B cell (primary cell): ENCODE data around the gene LSMEM2. TPM values are rescaled to one million over a fixed set of nuclear protein-coding genes. Genes with fewer than 3 reads are reported as not detected.
A peak's percentile ranks its signal among the peaks of the same experiment; 100 is the strongest.

Experiments used
- ATAC-seq: fragments of 200-7000 bp; cut with Tn5 transposase; one replicate; pipeline ENCODE4 v1.10.0; 2021; ENCODE audit warnings: low read depth, mild to moderate bottlenecking, moderate number of reproducible peaks, moderate library complexity
- CTCF ChIA-PET: fragments of 350-600 bp; sonication (Branson Sonifier 250); formaldehyde crosslinking; loops from one replicate; lab custom pipeline; 2021; ENCODE audit warnings: antibody characterized with exemption, inconsistent platforms; lab: Charles Lee
- POLR2A ChIA-PET: fragments of 350-600 bp; sonication (Branson Sonifier 250); formaldehyde crosslinking; loops from one replicate; lab custom pipeline; 2021; ENCODE audit warnings: antibody characterized with exemption; lab: Charles Lee
- DNase-seq: peaks from one replicate; pipeline ENCODE4 v3.0.0; 2013
- H2AFZ ChIP-seq: 2 replicates; pipeline ENCODE4 v1.6.1; 2012; ENCODE audit warnings: mild to moderate bottlenecking, low read depth, low read length; ENCODE audit not compliant: insufficient read depth, poor library complexity, severe bottlenecking
- H3K27ac ChIP-seq, 2 donors: 1 replicate in 1 of 2; 2 replicates in 1 of 2; pipeline ENCODE4 v1.5.1; 2012 to 2013; ENCODE audit warnings: low read length in 2 of 2, mild to moderate bottlenecking in 2 of 2, moderate library complexity in 1 of 2
- H3K27me3 ChIP-seq, 4 experiments: fragments of 200-600 bp in 1 of 4; sonication (generic) in 1 of 4; replicated peaks in 1 of 4; 1 replicate in 2 of 4; 2 replicates in 2 of 4; pipeline versions ENCODE4 v1.6.1 to v1.7.0; 2013 to 2016; ENCODE audit warnings: low read length in 3 of 4, mild to moderate bottlenecking in 2 of 4, mixed read lengths in 1 of 4, moderate library complexity in 1 of 4; ENCODE audit not compliant: insufficient read depth in 4 of 4, control insufficient read depth in 3 of 4; ENCODE audit errors: control extremely low read depth in 1 of 4
- H3K36me3 ChIP-seq, 2 experiments: replicated peaks in 1 of 2; 1 replicate in 1 of 2; 2 replicates in 1 of 2; pipeline versions ENCODE4 v1.6.1 to v1.7.1; 2013; ENCODE audit warnings: low read length in 1 of 2; ENCODE audit not compliant: insufficient read depth in 2 of 2, control insufficient read depth in 1 of 2; ENCODE audit errors: control extremely low read depth in 1 of 2, extremely low read depth in 1 of 2
- H3K4me1 ChIP-seq, 2 donors: fragments of 200-600 bp in 1 of 2; sonication (generic) in 1 of 2; 1 replicate in 1 of 2; 2 replicates in 1 of 2; pipeline versions ENCODE4 v1.5.1 to v1.6.1; 2013 to 2017; ENCODE audit warnings: low read length in 2 of 2; ENCODE audit not compliant: control insufficient read depth in 2 of 2, insufficient read depth in 2 of 2
- H3K4me2 ChIP-seq: replicated peaks from 2 replicates; pipeline ENCODE3; 2012; ENCODE audit warnings: mild to moderate bottlenecking, low read depth, low read length; ENCODE audit not compliant: poor library complexity, severe bottlenecking
- H3K4me3 ChIP-seq, 5 experiments: fragments of 200-600 bp in 1 of 5; sonication (generic) in 1 of 5; 1 replicate in 3 of 5; 2 replicates in 2 of 5; pipeline versions ENCODE4 v1.5.1 to v1.7.0; 2011 to 2016; ENCODE audit warnings: low read length in 4 of 5, mild to moderate bottlenecking in 4 of 5, low read depth in 2 of 5, control low read depth in 1 of 5, moderate library complexity in 1 of 5; ENCODE audit not compliant: insufficient read depth in 1 of 5; ENCODE audit errors: control extremely low read depth in 1 of 5, extremely low read depth in 1 of 5
- H3K79me2 ChIP-seq: fragments of 200-600 bp; sonication (generic); one replicate; pipeline ENCODE4 v1.6.0; 2016; ENCODE audit warnings: low read length; ENCODE audit not compliant: control insufficient read depth, insufficient read depth
- H3K9ac ChIP-seq: fragments of 200-600 bp; sonication (generic); 2 replicates; pipeline ENCODE4 v1.6.1; 2017; ENCODE audit warnings: mild to moderate bottlenecking, low read length, moderate library complexity
- H3K9me3 ChIP-seq, 3 donors: one replicate each; pipeline versions ENCODE4 v1.6.1 to v1.7.1; 2013; ENCODE audit warnings: low read length in 2 of 3; ENCODE audit not compliant: control insufficient read depth in 2 of 3, insufficient read depth in 1 of 3; ENCODE audit errors: control extremely low read depth in 1 of 3
- H4K20me1 ChIP-seq: 2 replicates; pipeline ENCODE4 v1.6.0; 2012; ENCODE audit warnings: mild to moderate bottlenecking, low read length; ENCODE audit not compliant: insufficient read depth, control insufficient read depth, poor library complexity, severe bottlenecking
- H3K27ac Mint-ChIP-seq: one replicate; pipeline ENCODE4 v1.8.0; 2021; ENCODE audit warnings: mixed read lengths
- H3K27me3 Mint-ChIP-seq: one replicate; pipeline ENCODE4 v1.8.0; 2021; ENCODE audit warnings: mixed read lengths
- H3K4me1 Mint-ChIP-seq: one replicate; pipeline ENCODE4 v1.8.0; 2021; ENCODE audit warnings: mixed read lengths
- H3K4me3 Mint-ChIP-seq: one replicate; pipeline ENCODE4 v1.8.0; 2021; ENCODE audit warnings: mixed read lengths
- H3K9me3 Mint-ChIP-seq: one replicate; pipeline ENCODE4 v1.8.0; 2022; ENCODE audit warnings: mixed read lengths; ENCODE audit not compliant: insufficient read depth
- EZH2 ChIP-seq: IDR thresholded peaks from 2 replicates; pipeline ENCODE4 v1.6.1; 2012; ENCODE audit warnings: borderline replicate concordance, low read depth, mild to moderate bottlenecking, moderate library complexity, low read length; ENCODE audit not compliant: insufficient read depth, poor library complexity, severe bottlenecking
- WGBS: methylation state at CpG from one replicate; pipeline ENCODE4 v1.1.5; 2013; ENCODE audit warnings: missing lambda C conversion rate; ENCODE audit not compliant: insufficient coverage; 5-methylcytosine and 5-hydroxymethylcytosine counted together
- intact Hi-C: fragments of 100-400 bp; cut with micrococcal nuclease; formaldehyde crosslinking; loops from one replicate; pipeline ENCODE4 v1.10.0; 2022
- polyA plus RNA-seq: library from polyadenylated mRNA; depleted of rRNA; stranded (reverse); fragments of >200 nt; gene quantifications from 2 replicates; pipeline ENCODE4 v1.2.3, GENCODE V29; 2012
- total RNA-seq, 2 donors: library from RNA; stranded (reverse); fragments of 120-200 nt in 1 of 2; gene quantifications; 1 replicate in 1 of 2; 2 replicates in 1 of 2; pipeline versions ENCODE4 v1.2.3 to v1.2.4, GENCODE V29; 2013 to 2022
- TF ChIP-seq, protein P1 (sequence below): fragments of 200-600 bp; IDR thresholded peaks from one replicate; pipeline ENCODE4 v1.8.0; 2022; ENCODE audit warnings: antibody characterized with exemption, mild to moderate bottlenecking

LSMEM2 gene
- total and polyA plus RNA-seq, 2 donors (not counting 1 experiment from before 2014, with no cell fraction given) = not detected

GRCh38 chr3:50320853-50321335, 42.0 kb downstream of the LSMEM2 start:
- Histone ChIP-seq H3K36me3 (peaks cover 0 to 11% of the 10 kb centered on the region in 2 experiments), H3K27ac (peak overlapping the region; percentile 27 to 96), H4K20me1 (no peaks in the 10 kb centered on the region), H3K4me3 (peak overlapping the region; percentile 65 to 95 (median 80)), H3K9ac (peak overlapping the region; percentile 96), H3K4me2 (peak overlapping the region; percentile 95), H2AFZ (peak overlapping the region; percentile 99), H3K79me2 (peaks cover 1% of the 10 kb centered on the region), H3K27me3 (no peaks in the 10 kb centered on the region), H3K4me1 (peaks cover 25 to 62% of the 10 kb centered on the region in 2 donors), H3K9me3 (peaks cover 0 to 3% (median 0%) of the 10 kb centered on the region in 3 donors)
- ATAC-seq (peak; percentile 66), DNase-seq (no peak)
- H3K4me1 Mint-ChIP-seq = peaks cover 53% of the 10 kb centered on the region
- ChIA-PET CTCF (interaction anchor here (0.7 to 1.1 kb wide), 8 partner anchors 16 to 289 kb away, joined by 3 to 9 read pairs (median 3); partner anchors contain the start of genes CYB561D2, HYAL3, IFRD2 and NAA80), POLR2A (interaction anchor here (0.6 to 2.3 kb wide), 6 partner anchors 16 to 1736 kb away, joined by 3 to 24 read pairs (median 6); partner anchors contain the start of genes HYAL3, IFRD2 and NAA80)
- under 1% methylated on average over 45 of the region's 45 CpGs for WGBS
- H3K9me3 Mint-ChIP-seq = no peaks in the 10 kb centered on the region
- H3K4me3 Mint-ChIP-seq = peak overlapping the region; percentile 98
- intact Hi-C loops = loop anchor here (1.0 to 5.0 kb wide), 6 partner anchors 16 to 126 kb away; partner anchors contain the start of genes GNAI2, HYAL3, IFRD2 and NAA80
- H3K27me3 Mint-ChIP-seq = no peaks in the 10 kb centered on the region
- TF ChIP-seq, protein P1, sequence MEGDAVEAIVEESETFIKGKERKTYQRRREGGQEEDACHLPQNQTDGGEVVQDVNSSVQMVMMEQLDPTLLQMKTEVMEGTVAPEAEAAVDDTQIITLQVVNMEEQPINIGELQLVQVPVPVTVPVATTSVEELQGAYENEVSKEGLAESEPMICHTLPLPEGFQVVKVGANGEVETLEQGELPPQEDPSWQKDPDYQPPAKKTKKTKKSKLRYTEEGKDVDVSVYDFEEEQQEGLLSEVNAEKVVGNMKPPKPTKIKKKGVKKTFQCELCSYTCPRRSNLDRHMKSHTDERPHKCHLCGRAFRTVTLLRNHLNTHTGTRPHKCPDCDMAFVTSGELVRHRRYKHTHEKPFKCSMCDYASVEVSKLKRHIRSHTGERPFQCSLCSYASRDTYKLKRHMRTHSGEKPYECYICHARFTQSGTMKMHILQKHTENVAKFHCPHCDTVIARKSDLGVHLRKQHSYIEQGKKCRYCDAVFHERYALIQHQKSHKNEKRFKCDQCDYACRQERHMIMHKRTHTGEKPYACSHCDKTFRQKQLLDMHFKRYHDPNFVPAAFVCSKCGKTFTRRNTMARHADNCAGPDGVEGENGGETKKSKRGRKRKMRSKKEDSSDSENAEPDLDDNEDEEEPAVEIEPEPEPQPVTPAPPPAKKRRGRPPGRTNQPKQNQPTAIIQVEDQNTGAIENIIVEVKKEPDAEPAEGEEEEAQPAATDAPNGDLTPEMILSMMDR = no peak
- no peak for TF ChIP-seq EZH2
- peak overlapping the region; percentile 92 for H3K27ac Mint-ChIP-seq
